Liver (tissue), 9 donors: ENCODE results near the gene ITGA8. TPM values are rescaled to one million over a fixed set of nuclear protein-coding genes. Genes with fewer than 3 reads are reported as not detected.

ENCODE experiments used
- DNase-seq: peaks from one replicate; pipeline ENCODE4 v3.0.0-alpha.2; 2017; ENCODE audit warnings: low spot score
- H3K27ac ChIP-seq, 2 donors: one replicate each; pipeline ENCODE4 v1.7.0; 2013; ENCODE audit warnings: inconsistent platforms in 2 of 2, low read length in 2 of 2, control low read depth in 1 of 2, low read depth in 1 of 2, mild to moderate bottlenecking in 1 of 2
- H3K27me3 ChIP-seq, 4 donors: one replicate each; pipeline versions ENCODE4 v1.6.1 to v1.7.0; 2013; ENCODE audit warnings: low read length in 3 of 4, inconsistent platforms in 1 of 4, mild to moderate bottlenecking in 1 of 4, moderate library complexity in 1 of 4; ENCODE audit not compliant: control insufficient read depth in 4 of 4, insufficient read depth in 4 of 4
- H3K36me3 ChIP-seq, 4 donors: one replicate each; pipeline versions ENCODE4 v1.6.1 to v1.7.0; 2013; ENCODE audit warnings: low read length in 3 of 4, mild to moderate bottlenecking in 3 of 4, low read depth in 1 of 4, moderate library complexity in 1 of 4; ENCODE audit not compliant: control insufficient read depth in 4 of 4, insufficient read depth in 3 of 4
- H3K4me1 ChIP-seq, 4 donors: one replicate each; pipeline versions ENCODE4 v1.6.1 to v1.7.0; 2013; ENCODE audit warnings: low read length in 3 of 4, mild to moderate bottlenecking in 3 of 4, moderate library complexity in 1 of 4; ENCODE audit not compliant: control insufficient read depth in 4 of 4, insufficient read depth in 4 of 4
- H3K4me3 ChIP-seq, 3 donors: one replicate each; pipeline versions ENCODE4 v1.6.1 to v1.7.0; 2013; ENCODE audit warnings: low read length in 3 of 3, control low read depth in 1 of 3, low read depth in 1 of 3, mild to moderate bottlenecking in 1 of 3
- H3K9ac ChIP-seq, 2 donors: one replicate each; pipeline ENCODE4 v1.7.0; 2013; ENCODE audit warnings: low read length in 2 of 2, mild to moderate bottlenecking in 2 of 2, moderate library complexity in 2 of 2, control low read depth in 1 of 2, low read depth in 1 of 2
- H3K9me3 ChIP-seq, 4 donors: one replicate each; pipeline versions ENCODE4 v1.6.1 to v1.7.0; 2013; ENCODE audit warnings: low read length in 3 of 4; ENCODE audit not compliant: control insufficient read depth in 4 of 4
- EGR1 ChIP-seq, 2 donors: IDR thresholded peaks; 2 replicates each; pipeline ENCODE4 v1.6.1; 2016 to 2018; ENCODE audit warnings: antibody characterized with exemption in 2 of 2, low read depth in 2 of 2
- FOXA1 ChIP-seq: IDR thresholded peaks from 2 replicates; pipeline ENCODE4 v1.6.1; 2016; ENCODE audit warnings: antibody characterized with exemption
- FOXA2 ChIP-seq: IDR thresholded peaks from 2 replicates; pipeline ENCODE4 v1.6.1; 2016; ENCODE audit warnings: antibody characterized with exemption
- GABPA ChIP-seq, 2 donors: IDR thresholded peaks in 1 of 2; conservative IDR thresholded peaks in 1 of 2; 2 replicates each; pipeline ENCODE4 v1.6.1; 2016; ENCODE audit warnings: antibody characterized with exemption in 2 of 2, mild to moderate bottlenecking in 1 of 2, moderate library complexity in 1 of 2
- HNF4A ChIP-seq, 2 donors: conservative IDR thresholded peaks; 2 replicates each; pipeline ENCODE4 v1.6.1; 2016; ENCODE audit warnings: antibody characterized with exemption in 2 of 2, mild to moderate bottlenecking in 2 of 2
- HNF4G ChIP-seq: IDR thresholded peaks from 2 replicates; pipeline ENCODE4 v1.6.1; 2016; ENCODE audit warnings: antibody characterized with exemption
- JUND ChIP-seq, 2 donors: IDR thresholded peaks; 2 replicates each; pipeline ENCODE4 v1.6.1; 2016; ENCODE audit warnings: antibody characterized with exemption in 2 of 2
- NR2F2 ChIP-seq: IDR thresholded peaks from 2 replicates; pipeline ENCODE4 v1.6.1; 2016; ENCODE audit warnings: antibody characterized with exemption
- RAD21 ChIP-seq, 2 donors: IDR thresholded peaks; 2 replicates each; pipeline ENCODE4 v1.6.1; 2016; ENCODE audit warnings: antibody characterized with exemption in 2 of 2, mild to moderate bottlenecking in 2 of 2
- RXRA ChIP-seq, 2 donors: IDR thresholded peaks; 2 replicates each; pipeline ENCODE4 v1.6.1; 2017 to 2018; ENCODE audit warnings: antibody characterized with exemption in 2 of 2, mild to moderate bottlenecking in 1 of 2
- SP1 ChIP-seq: IDR thresholded peaks from 2 replicates; pipeline ENCODE4 v1.6.1; 2018; ENCODE audit warnings: antibody characterized with exemption, mild to moderate bottlenecking
- TAF1 ChIP-seq: conservative IDR thresholded peaks from 2 replicates; pipeline ENCODE4 v1.6.1; 2016; ENCODE audit warnings: antibody characterized with exemption, mild to moderate bottlenecking
- YY1 ChIP-seq: IDR thresholded peaks from 2 replicates; pipeline ENCODE4 v1.6.1; 2016; ENCODE audit warnings: antibody characterized with exemption, mild to moderate bottlenecking
- whole genome bisulfite sequencing: extraction: QIAGEN DNeasy Blood & Tissue Kit; methylation state at CpG from one replicate; pipeline ENCODE4 v1.1.7; 2013; 5-methylcytosine and 5-hydroxymethylcytosine counted together
- polyA plus RNA-seq, 2 donors: library from polyadenylated mRNA; stranded (reverse) in 1 of 2; unstranded in 1 of 2; fragments of 200-250 nt in 1 of 2; fragments of >200 nt in 1 of 2; fragmentation: Nextera tagmentation in 1 of 2; extraction: Ambion mirVana in 1 of 2; gene quantifications; one replicate each; pipeline versions ENCODE4 v1.2.1 to v1.2.3, GENCODE V29; 2013 to 2015
- total RNA-seq, 2 donors: library from RNA; depleted of rRNA; stranded (reverse); fragments of >200 nt; gene quantifications; one replicate each; pipeline ENCODE4 v1.2.3, GENCODE V29; 2014
- TF ChIP-seq, protein P1 (sequence below): IDR thresholded peaks from 2 replicates; pipeline ENCODE4 v1.6.1; 2016; ENCODE audit warnings: antibody characterized with exemption
- TF ChIP-seq, protein P2 (sequence below): fragments of 150-350 bp; IDR thresholded peaks from 2 replicates; pipeline ENCODE4 v1.5.1; 2017; ENCODE audit warnings: improper control_type of control experiment, low read depth, low read length; ENCODE audit not compliant: missing input control
- TF ChIP-seq, protein P3 (sequence below): IDR thresholded peaks from 2 replicates; pipeline ENCODE4 v1.6.1; 2016; ENCODE audit warnings: antibody characterized with exemption
- TF ChIP-seq, protein P4 (sequence below): IDR thresholded peaks from 2 replicates; pipeline ENCODE4 v1.6.1; 2016; ENCODE audit warnings: antibody characterized with exemption
- TF ChIP-seq, protein P5 (sequence below): IDR thresholded peaks from 2 replicates; pipeline ENCODE4 v1.6.1; 2016; ENCODE audit warnings: antibody characterized with exemption, mild to moderate bottlenecking
- donor health status: healthy.
- donor health status: healthy.
- donor health status: healthy.
- donor health status: healthy.
- donor health status: healthy.

The ITGA8 gene
- total and polyA plus RNA-seq, 4 donors: 0.06 to 1.0 (median 0.60) TPM

DNA sequence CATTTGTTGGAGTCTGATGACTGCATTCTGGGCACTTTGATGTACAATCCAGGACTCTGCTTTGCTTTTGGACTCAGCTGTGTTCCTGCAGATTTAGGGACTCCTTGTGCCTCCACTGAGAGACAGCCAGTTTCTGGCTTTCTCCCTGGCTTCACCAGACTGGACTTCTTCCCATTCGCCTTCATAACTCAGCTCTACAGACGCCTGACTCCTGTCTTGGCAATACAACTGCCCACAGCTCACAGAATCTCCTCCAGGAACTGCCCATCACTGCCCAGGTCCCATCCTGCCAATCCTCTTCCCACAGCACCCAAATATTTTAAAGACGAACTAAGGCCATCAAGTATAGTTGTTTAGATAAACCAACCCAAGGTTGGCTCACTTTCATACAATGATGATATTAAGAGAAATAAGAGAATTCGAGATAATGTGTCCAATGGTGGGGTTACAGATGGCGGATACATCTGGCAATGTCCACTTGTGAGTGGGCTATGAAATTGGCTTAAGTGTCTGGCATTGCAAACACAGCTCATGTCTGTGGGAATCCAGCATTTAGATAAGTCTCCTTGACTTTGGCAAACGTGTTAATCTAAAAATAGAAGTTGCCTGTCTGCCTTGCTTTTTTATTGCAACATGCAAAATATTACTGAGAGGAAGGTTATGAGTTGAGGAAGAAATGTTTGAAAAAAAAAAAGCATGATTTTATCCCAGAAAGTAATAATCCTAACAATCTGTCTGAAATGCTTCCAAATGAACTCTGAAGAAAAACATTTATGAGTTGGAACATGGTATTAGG is 95.1 kb downstream of the ITGA8 start:
- no peak for TF ChIP-seq FOXA2
- TF ChIP-seq, protein P1, sequence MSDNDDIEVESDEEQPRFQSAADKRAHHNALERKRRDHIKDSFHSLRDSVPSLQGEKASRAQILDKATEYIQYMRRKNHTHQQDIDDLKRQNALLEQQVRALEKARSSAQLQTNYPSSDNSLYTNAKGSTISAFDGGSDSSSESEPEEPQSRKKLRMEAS: no peak
- no peak for TF ChIP-seq HNF4A (conservative IDR thresholded peaks at IDR 0.05)
- TF ChIP-seq, protein P2, sequence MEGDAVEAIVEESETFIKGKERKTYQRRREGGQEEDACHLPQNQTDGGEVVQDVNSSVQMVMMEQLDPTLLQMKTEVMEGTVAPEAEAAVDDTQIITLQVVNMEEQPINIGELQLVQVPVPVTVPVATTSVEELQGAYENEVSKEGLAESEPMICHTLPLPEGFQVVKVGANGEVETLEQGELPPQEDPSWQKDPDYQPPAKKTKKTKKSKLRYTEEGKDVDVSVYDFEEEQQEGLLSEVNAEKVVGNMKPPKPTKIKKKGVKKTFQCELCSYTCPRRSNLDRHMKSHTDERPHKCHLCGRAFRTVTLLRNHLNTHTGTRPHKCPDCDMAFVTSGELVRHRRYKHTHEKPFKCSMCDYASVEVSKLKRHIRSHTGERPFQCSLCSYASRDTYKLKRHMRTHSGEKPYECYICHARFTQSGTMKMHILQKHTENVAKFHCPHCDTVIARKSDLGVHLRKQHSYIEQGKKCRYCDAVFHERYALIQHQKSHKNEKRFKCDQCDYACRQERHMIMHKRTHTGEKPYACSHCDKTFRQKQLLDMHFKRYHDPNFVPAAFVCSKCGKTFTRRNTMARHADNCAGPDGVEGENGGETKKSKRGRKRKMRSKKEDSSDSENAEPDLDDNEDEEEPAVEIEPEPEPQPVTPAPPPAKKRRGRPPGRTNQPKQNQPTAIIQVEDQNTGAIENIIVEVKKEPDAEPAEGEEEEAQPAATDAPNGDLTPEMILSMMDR: no peak
- TF ChIP-seq, protein P3, sequence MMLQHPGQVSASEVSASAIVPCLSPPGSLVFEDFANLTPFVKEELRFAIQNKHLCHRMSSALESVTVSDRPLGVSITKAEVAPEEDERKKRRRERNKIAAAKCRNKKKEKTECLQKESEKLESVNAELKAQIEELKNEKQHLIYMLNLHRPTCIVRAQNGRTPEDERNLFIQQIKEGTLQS: no peak
- no peak for TF ChIP-seq FOXA1
- no peak for TF ChIP-seq EGR1 (IDR thresholded peaks at IDR 0.05; ENCODE audit: low read depth in 2 of 2)
- no peak for TF ChIP-seq SP1
- no peak for TF ChIP-seq HNF4G
- TF ChIP-seq, protein P4, sequence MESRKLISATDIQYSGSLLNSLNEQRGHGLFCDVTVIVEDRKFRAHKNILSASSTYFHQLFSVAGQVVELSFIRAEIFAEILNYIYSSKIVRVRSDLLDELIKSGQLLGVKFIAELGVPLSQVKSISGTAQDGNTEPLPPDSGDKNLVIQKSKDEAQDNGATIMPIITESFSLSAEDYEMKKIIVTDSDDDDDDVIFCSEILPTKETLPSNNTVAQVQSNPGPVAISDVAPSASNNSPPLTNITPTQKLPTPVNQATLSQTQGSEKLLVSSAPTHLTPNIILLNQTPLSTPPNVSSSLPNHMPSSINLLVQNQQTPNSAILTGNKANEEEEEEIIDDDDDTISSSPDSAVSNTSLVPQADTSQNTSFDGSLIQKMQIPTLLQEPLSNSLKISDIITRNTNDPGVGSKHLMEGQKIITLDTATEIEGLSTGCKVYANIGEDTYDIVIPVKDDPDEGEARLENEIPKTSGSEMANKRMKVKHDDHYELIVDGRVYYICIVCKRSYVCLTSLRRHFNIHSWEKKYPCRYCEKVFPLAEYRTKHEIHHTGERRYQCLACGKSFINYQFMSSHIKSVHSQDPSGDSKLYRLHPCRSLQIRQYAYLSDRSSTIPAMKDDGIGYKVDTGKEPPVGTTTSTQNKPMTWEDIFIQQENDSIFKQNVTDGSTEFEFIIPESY: no peak
- TF ChIP-seq RXRA (IDR thresholded peaks at IDR 0.05): no peak
- TF ChIP-seq GABPA (IDR thresholded peaks at IDR 0.05 in 1 of 2, conservative IDR thresholded peaks at IDR 0.05 in 1 of 2): no peak
- TF ChIP-seq, protein P5, sequence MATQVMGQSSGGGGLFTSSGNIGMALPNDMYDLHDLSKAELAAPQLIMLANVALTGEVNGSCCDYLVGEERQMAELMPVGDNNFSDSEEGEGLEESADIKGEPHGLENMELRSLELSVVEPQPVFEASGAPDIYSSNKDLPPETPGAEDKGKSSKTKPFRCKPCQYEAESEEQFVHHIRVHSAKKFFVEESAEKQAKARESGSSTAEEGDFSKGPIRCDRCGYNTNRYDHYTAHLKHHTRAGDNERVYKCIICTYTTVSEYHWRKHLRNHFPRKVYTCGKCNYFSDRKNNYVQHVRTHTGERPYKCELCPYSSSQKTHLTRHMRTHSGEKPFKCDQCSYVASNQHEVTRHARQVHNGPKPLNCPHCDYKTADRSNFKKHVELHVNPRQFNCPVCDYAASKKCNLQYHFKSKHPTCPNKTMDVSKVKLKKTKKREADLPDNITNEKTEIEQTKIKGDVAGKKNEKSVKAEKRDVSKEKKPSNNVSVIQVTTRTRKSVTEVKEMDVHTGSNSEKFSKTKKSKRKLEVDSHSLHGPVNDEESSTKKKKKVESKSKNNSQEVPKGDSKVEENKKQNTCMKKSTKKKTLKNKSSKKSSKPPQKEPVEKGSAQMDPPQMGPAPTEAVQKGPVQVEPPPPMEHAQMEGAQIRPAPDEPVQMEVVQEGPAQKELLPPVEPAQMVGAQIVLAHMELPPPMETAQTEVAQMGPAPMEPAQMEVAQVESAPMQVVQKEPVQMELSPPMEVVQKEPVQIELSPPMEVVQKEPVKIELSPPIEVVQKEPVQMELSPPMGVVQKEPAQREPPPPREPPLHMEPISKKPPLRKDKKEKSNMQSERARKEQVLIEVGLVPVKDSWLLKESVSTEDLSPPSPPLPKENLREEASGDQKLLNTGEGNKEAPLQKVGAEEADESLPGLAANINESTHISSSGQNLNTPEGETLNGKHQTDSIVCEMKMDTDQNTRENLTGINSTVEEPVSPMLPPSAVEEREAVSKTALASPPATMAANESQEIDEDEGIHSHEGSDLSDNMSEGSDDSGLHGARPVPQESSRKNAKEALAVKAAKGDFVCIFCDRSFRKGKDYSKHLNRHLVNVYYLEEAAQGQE: no peak
- TF ChIP-seq TAF1: no peak
- no peak for TF ChIP-seq NR2F2
- no peak for TF ChIP-seq JUND (IDR thresholded peaks at IDR 0.05)
- TF ChIP-seq RAD21 (IDR thresholded peaks at IDR 0.05): no peak
- no peak for TF ChIP-seq YY1
- Histone ChIP-seq H3K9ac (no peak overlapping the region), H3K9me3 (no peaks in the 10 kb centered on the region), H3K27me3 (no peaks in the 10 kb centered on the region), H3K4me3 (no peak overlapping the region), H3K4me1 (no peaks in the 10 kb centered on the region), H3K36me3 (no peaks in the 10 kb centered on the region), H3K27ac (no peak overlapping the region)
- 55% methylated on average over 6 of the region's 6 CpGs for WGBS
- DNase-seq: no peak
